K562 (cell line): ENCODE data around the gene ICAM1. TPM values are rescaled to one million over a fixed set of nuclear protein-coding genes. Genes with fewer than 3 reads are reported as not detected.
A peak's percentile ranks its signal among the peaks of the same experiment; 100 is the strongest.

Experiments used
- ATF1 ChIP-seq, 2 experiments: fragments of 450-650 bp in 1 of 2; IDR thresholded peaks; 2 replicates each; pipeline ENCODE4 v1.6.1; 2016; ENCODE audit warnings: missing compliant biosample characterization in 1 of 2, missing genetic modification characterization in 1 of 2
- FOS ChIP-seq: IDR thresholded peaks from 3 replicates; pipeline ENCODE4 v1.6.1; 2011; ENCODE audit not compliant: insufficient read length; ENCODE audit errors: extremely low read depth
- GTF2B ChIP-seq: IDR thresholded peaks from 2 replicates; pipeline ENCODE4 v1.6.1; 2011; ENCODE audit not compliant: insufficient read length; ENCODE audit errors: extremely low read depth
- HSF4 ChIP-seq: fragments of 250-450 bp; sonication (Bioruptor Pico); IDR thresholded peaks from 2 replicates; pipeline ENCODE4 v2.1.2; 2022; ENCODE audit warnings: mild to moderate bottlenecking, moderate library complexity, borderline replicate concordance
- ILF3 ChIP-seq: fragments of 450-650 bp; IDR thresholded peaks from 2 replicates; pipeline ENCODE4 v1.6.1; 2018; ENCODE audit warnings: antibody characterized with exemption, mild to moderate bottlenecking, moderate library complexity, borderline replicate concordance
- KHSRP ChIP-seq: fragments of 450-650 bp; IDR thresholded peaks from 2 replicates; pipeline ENCODE4 v1.6.1; 2017
- PCBP1 ChIP-seq: fragments of 200-400 bp; formaldehyde crosslinking; IDR thresholded peaks from 2 replicates; pipeline ENCODE4 v1.6.1; 2018; ENCODE audit warnings: mild to moderate bottlenecking, low read depth, low read length; ENCODE audit not compliant: poor library complexity, severe bottlenecking
- RCOR1 ChIP-seq, 2 experiments: IDR thresholded peaks; 2 replicates each; pipeline ENCODE4 v1.6.1; 2012; ENCODE audit warnings: low read depth in 2 of 2, low read length in 2 of 2, borderline replicate concordance in 1 of 2, improper control_type of control experiment in 1 of 2
- REST ChIP-seq, 2 experiments: fragments of 450-650 bp; formaldehyde crosslinking in 1 of 2; IDR thresholded peaks; 2 replicates each; pipeline versions ENCODE4 v1.4.0 to v1.6.1; 2014 to 2020; ENCODE audit warnings: mild to moderate bottlenecking in 2 of 2, borderline replicate concordance in 1 of 2, low read depth in 1 of 2
- RREB1 ChIP-seq: fragments of 250-450 bp; sonication (Bioruptor Pico); IDR thresholded peaks from 2 replicates; pipeline ENCODE4 v1.4.0; 2020
- USF2 ChIP-seq: sonication (generic); formaldehyde crosslinking; IDR thresholded peaks from 2 replicates; pipeline ENCODE4 v1.5.0; 2020; ENCODE audit warnings: missing genetic modification reagents
- ZNF354B ChIP-seq: fragments of 250-450 bp; sonication (Bioruptor Pico); IDR thresholded peaks from 2 replicates; pipeline ENCODE4 v1.4.0; 2020
- polyA plus RNA-seq, 8 experiments: library from polyadenylated mRNA; depleted of rRNA in 4 of 8; stranded (reverse) in 5 of 8; unstranded in 3 of 8; fragments of >200 nt; fragmentation: Nextera tagmentation in 2 of 8; fragmentation: Illumina TruSeq in 1 of 8; extraction: Ambion mirVana in 2 of 8; extraction: Trizol in 1 of 8; gene quantifications; 2 replicates each; pipeline versions ENCODE4 v1.2.1 to v1.2.3, GENCODE V29; 2011 to 2014; ENCODE audit warnings: inconsistent platforms in 1 of 8, missing spikeins in 1 of 8
- total RNA-seq, 7 experiments: library from RNA; depleted of rRNA in 6 of 7; stranded (reverse); fragments of >200 nt in 6 of 7; fragmentation: Illumina TruSeq in 2 of 7; extraction: Trizol in 2 of 7; gene quantifications; 2 replicates each; pipeline versions ENCODE4 v1.2.1 to v1.2.3, GENCODE V29; 2011 to 2021; ENCODE audit warnings: low replicate concordance in 1 of 7

Gene ICAM1
- total and polyA plus RNA-seq, 9 of the 15 experiments (the other 6 are each of a cell fraction or from before 2014, with no cell fraction given), result 2.3 to 24.4 (median 13.4) TPM

- no peak for TF ChIP-seq REST (IDR thresholded peaks at IDR 0.05; ENCODE audit: borderline replicate concordance)
- no peak for TF ChIP-seq REST (CRISPR knock-in tag; IDR thresholded peaks at IDR 0.05; ENCODE audit: low read depth)
- no peak for TF ChIP-seq RCOR1 (IDR thresholded peaks at IDR 0.05; ENCODE audit: borderline replicate concordance in 1 of 2, low read depth in 2 of 2, low read length in 2 of 2)
- TF ChIP-seq KHSRP, result no peak
- no peak for TF ChIP-seq FOS
- TF ChIP-seq GTF2B, result no peak
- no peak for TF ChIP-seq ZNF354B
- 0 out of 2 replicates have a peak, but pooled peaks have one; percentile 50 for TF ChIP-seq ILF3
- TF ChIP-seq HSF4 (CRISPR knock-in tag), result no peak
- TF ChIP-seq RREB1 (CRISPR knock-in tag), result no peak
- TF ChIP-seq PCBP1, result no peak
- no peak for TF ChIP-seq USF2 (CRISPR knock-in tag)
- TF ChIP-seq ATF1 (CRISPR knock-in tag; IDR thresholded peaks at IDR 0.05), result no peak
- TF ChIP-seq ATF1 (tag; IDR thresholded peaks at IDR 0.05), result no peak
These were observed 10.8 kb upstream of the ICAM1 start (continued) for GRCh38 chr19:10260141-10260584.
